ENCODE measurements around the gene CCDC86.

CCDC86 gene

DNA sequence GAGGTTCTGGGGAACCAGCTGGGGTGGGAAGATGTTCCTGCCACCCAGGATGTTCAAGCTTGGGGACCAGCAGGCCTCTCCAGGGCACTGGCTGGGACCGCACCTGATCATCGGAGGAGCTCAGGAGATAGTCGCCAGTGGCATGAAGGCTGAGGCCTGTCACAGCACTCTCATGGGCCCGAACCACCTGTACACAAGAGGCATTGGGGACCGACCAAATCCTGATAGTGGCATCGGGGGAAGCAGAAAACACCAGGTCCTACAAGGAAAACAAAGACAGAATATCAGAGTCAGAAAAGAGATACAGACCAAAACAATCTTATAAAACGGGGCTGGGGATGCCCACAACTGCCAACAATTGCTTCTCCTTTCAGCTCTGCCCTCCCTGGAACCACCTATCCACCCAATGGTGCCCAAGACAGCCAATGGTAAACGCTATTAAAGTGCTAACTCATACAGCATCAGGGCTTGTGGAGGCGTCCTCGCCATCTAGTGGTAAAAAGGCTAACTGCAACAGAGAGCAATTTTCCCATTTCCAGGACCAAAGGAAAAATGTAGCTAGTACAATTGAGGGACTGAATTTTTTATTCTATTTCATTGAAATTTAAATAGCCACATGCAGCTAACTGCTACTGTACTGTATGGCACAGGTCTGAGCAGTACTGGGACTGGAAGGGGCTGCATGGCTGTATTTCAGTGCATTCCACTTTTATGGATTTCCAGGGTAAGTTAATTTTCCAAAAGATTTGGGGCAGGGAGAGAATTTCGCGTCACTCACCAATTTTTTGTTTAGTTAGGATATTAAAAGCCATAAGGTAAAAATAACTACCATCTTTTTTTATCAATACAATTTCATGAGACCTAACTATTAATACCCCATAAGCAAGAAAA, 57.4 kb downstream of the CCDC86 start:
- peak; percentile 43 for DNase-seq

DNA sequence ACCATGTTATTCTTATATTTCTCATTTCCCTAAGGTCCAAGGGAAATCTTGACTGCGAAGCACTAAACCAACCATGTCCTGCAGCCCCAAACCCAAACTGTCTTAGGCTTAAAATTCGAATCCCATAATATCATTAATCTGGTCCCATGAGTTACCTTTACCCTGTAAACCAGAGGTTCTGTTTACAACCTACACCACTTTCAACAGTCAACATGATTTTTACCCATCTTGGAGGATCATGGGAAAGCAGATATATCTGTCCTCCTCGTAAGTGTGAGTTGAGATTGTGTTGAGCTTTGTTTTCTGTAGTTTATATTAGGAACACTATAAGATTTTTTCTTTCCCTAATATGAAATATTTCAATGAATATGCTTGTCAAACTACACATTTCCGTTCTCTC, 58.1 kb downstream of the CCDC86 start:
- DNase-seq = no peak

All from KG1 (cell line).